ENCODE data around the gene PDCD10.

Gene PDCD10

DNA sequence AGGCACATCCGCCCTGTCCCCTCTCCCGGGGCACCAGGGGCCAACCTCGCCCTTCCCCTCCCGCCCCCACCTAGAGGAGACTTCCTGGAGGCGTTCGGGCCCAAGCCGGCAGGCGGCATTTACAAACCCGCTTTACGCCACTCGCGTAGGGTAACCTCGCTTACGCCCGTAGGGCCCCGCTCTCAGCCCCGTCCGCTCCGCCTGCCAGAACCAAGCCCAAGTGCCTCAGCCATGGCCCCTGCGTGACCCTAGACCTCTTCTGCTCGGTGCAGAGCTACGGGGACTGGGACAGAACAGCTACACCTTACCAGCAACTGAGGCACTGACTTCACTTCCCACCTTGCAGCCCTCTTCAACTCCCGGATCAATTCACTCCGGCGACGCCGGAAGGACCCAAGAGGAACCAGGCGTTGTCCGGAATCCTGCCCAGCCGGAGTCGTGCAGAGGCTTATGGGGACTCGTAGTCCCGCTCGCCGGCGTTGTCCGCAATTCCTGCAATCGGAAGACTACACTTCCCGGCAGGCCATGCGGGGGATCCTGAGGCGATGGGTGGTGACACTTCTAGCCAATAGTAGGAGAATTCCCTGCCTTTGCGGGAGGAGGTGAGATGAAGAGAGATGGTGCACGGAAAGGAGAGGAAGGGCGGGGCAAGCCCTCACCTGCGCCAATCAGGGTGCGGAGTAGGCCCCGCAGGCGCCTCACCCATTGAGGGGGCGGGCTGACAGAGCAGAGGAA is at the start of gene PDCD10:
PDCD10 (minus strand) TSS at position 395 of the 735 bp plus-strand sequence. CDS start 14,735 bp downstream, outside the sequence.
- DNase-seq (ENCODE audit: low spot score): peak; percentile 94

- no peak for DNase-seq (ENCODE audit: low spot score)
Observed at GRCh38 chr3:167783781-167784180, 49.1 kb upstream of the PDCD10 start.

DNA sequence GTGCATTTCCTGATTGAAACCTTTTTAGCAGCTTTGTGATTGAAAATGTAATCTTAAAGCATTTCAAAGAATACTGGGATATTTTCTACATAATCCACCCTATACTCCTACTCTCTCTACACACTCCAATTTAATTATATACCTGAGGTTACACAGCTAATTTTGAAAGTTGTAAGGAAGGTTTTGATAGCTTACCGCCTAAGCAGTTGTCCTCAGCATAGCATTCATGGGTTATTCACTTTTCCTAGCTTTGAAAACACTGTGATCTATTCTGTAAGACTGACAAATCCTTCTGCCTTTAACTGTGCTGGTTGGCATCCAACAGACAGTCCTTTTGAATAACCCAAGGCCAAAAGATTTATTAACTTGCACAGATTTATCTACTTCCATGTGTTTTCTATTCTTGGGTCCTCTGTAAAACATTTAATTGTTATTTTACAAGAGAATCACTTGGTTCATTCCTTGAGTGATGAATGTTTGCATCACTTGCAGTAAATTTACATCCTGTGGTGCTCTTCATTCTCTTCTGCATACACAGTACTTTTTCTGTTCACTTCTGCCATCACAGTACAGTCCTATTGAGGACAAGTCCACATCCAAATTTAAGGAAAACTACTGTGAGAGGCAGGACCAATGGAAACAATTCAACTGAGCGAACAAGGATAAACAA is 45.7 kb upstream of the PDCD10 start:
- no peak for DNase-seq (ENCODE audit: low spot score)

GRCh38 chr3:167777356-167777755 is 42.7 kb upstream of the PDCD10 start:
- no peak for DNase-seq (ENCODE audit: low spot score)

- DNase-seq (ENCODE audit: low spot score): no peak
Observed at GRCh38 chr3:167776066-167776685, 41.5 kb upstream of the PDCD10 start.

GRCh38 chr3:167773584-167773983 is 38.9 kb upstream of the PDCD10 start:
- no peak for DNase-seq (ENCODE audit: low spot score)

GRCh38 chr3:167772992-167773391 is 38.3 kb upstream of the PDCD10 start:
- DNase-seq (ENCODE audit: low spot score): no peak

DNA sequence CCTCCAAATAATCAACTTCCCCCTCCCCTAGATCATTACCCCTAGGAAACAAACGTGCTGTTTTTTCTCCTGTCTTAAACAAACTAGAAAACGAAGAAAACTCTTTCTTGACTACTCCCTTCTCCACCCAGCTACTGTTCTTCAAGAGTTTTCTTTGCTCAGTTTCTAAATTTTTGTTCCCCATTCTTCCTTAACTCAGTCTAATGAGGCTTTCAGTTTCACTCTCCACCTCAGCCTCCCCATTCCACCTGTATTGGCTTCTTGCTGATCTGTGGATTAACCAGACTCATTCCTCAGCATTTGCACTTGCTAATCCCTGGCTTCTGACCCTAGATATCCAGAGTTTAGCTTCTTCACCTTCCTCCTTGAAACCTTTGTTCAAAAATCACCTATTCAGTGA is 27.6 kb upstream of the PDCD10 start:
- no peak for DNase-seq (ENCODE audit: low spot score)

- DNase-seq (ENCODE audit: low spot score): no peak
Observed at GRCh38 chr3:167761302-167761701, 26.6 kb upstream of the PDCD10 start.

DNA sequence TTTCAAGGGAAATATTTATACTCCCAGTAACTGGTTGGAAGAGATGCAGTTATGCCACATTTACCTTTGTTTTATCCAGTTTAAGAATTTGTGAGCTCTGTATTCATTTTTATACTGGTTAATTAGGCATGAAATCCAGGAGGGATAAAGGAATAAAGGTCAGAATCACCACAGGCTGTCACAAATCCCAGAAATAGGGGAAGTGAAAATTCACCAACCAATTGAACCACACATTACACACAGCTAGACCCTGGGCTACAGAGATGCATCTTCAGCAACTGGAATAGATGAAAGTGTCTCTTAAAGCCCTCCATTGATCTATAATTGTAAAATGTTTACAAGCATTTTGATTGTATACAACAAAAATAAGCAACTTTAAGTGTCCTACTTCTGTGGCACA is 19.4 kb upstream of the PDCD10 start:
- no peak for DNase-seq (ENCODE audit: low spot score)

DNA sequence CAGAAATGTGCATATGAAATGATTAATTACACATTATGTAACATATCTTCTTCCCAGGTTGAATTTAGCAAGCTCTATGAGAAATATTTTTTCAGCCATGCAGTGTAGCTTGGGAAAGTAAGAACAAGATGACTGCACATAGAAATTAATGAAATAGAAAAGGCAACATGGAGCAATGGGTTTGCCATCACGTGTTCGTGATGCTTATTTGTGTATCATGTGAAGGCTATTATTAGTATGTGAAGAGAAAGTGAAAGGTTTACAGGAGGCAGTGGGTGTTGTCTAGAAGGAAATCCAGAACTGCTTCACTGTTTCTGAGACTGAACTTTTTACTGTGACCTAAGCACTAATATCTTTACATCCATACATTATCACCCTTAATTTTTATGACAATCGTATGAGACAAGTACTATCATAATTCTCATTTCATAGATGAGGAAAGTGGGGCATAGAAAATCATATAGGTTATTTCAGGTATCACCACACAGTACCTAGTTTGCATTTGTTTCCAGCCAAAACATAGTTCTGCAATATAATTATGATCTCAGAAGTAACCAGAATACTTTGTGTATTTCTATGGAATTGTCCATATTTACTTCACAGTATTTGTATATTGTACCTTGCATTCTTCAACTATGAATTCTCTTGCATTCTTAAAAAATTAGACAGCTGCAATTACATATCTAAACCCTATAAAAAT is 15.7 kb upstream of the PDCD10 start:
- no peak for DNase-seq (ENCODE audit: low spot score)

DNA sequence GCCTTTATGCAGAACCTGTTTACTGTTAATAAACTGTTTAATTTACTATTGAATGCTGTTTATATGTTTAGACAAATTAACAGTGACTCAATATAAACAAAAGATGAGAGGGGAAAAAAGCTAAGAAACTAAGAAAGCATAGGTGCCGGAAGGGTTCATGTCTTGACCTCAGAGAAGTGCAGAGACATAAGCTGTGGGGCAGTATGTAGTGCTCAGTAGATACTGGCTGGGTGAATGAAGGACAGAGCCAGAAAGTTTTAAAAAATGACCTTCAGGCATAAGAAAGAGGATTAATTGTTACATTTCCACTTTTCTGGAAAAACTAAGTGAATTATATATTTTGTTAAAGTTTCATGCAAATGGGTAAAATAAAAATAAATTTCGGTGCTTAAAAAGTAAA is 15.0 kb upstream of the PDCD10 start:
- DNase-seq (ENCODE audit: low spot score): no peak

GRCh38 chr3:167749209-167749608 is 14.5 kb upstream of the PDCD10 start:
- no peak for DNase-seq (ENCODE audit: low spot score)

DNA sequence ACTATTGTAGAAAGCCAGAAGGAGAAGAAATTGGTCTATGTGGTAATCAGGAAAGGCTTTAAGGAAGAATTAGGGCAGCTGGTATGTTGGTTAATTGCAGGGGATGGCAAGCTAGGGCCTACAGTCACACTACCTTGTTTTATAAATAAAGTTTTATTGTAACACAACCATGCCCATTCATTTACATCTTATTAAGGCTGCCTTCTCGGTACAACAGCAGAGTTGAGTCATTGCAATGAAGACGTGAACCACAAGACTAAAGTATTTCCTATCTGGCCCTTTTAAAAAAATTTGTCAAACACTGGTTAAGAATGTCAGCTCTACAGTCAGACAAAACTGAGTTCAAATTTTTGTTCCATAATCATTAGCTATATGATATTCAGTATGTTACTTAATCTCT is 9.1 kb upstream of the PDCD10 start:
- DNase-seq (ENCODE audit: low spot score): no peak

DNA sequence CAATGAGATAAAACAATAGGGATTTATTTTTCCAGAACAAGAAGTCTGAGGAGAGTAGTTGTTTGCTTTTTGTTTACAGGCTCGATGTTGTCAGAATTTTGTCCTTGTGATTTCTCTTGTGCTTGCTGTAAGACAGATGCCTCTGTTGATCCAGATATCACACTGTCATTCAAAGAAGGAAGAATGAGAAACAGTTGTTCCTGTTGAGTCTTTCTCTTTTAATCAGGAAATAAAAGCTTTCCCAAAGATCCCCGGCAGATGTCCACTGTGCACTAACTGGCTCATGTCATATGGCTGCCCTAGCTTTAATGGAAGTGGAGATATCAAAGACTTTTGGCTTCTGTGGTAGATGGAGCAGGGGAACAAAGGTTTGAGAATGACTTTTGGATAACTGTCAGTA is 7.6 kb upstream of the PDCD10 start:
- DNase-seq (ENCODE audit: low spot score): no peak

DNA sequence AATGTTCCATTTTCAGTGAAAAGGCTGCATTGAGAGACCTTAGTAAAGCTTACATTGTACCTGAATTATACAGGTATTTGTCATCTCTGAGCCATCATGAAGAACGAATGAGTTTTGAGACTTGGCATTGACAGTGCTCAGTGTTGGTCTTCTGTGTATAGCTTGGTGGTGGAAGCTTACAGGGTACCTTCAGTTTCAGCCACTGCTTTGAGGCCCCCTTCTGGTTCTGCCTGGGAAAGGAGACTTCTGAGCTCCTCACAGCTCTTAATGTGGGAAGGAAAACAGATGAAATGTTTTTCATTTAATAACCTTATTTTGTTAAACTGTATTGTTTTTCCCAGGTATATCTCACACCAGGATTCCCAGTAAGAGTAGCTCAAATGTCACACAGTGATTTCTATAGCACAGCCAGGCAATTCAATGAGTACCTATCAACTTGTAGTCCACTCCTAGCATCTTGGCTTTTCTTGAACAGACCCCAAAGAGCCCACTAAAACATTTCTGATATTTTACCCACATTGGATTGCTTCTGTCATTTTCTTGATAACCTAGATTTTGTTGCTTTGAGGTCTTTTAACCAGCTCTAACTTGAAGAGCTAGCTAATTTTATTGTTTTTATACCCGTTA is 6.4 kb upstream of the PDCD10 start:
- peak; percentile 11 for DNase-seq (ENCODE audit: low spot score)

- DNase-seq (ENCODE audit: low spot score): no peak
Observed at GRCh38 chr3:167739190-167739810, 4.6 kb upstream of the PDCD10 start.

- DNase-seq (ENCODE audit: low spot score): no peak
Observed at GRCh38 chr3:167738037-167738436, 3.3 kb upstream of the PDCD10 start.

DNA sequence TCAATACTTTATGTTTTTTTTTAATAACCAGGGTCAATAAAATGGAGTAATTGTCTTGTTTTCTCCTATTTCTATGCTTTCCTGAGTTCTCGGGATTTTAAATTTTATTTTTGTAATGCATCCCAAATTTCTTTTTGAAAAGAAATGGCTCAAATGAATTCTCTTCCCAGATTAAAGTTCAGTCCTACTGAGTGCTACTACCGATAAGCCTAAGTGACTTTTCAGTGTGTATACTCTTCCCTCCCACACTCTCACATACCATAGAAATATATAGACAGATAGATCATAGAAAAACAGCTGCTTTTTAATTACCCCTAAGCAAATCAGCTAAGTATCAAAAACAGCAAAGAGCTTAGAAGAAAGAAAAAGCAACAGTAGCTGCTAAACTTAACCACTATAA is 2.3 kb upstream of the PDCD10 start:
- DNase-seq (ENCODE audit: low spot score): no peak

DNA sequence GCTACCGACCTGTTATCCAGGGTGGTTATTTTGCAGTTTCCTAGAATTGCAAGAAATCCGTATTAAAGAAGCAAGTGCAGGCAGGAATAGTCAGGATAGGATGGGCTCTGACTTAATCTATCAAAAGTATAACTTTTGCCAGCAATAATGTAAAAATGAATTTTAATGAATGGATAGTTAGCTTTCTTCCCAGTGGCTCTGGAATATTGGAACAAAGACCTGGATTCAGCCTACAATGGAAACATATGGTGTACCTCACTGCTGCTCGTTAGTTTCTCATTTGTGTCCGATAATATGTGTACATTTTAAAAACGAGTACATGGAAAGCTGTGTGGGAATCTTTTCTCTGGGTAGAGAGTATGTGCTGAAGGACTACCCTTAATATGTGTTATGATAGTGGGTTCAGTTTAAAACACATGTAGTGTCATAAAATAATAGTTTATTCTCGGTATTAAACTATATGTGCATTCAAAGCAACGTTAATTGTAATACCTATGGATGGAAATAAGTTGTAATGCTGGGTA is 1.6 kb upstream of the PDCD10 start:
- DNase-seq (ENCODE audit: low spot score): no peak
